T-helper 1 cell treated with Interleukin-12 subunit alpha and Interleukin-12 subunit beta and Interleukin-4 antibody, amounts not matched to agents 30 μg/mL and 1 μg/mL, for 36 hours (primary cell): Measurements from ENCODE around the gene EXOC4.
"Not testable (repeated sequence)": the region's sequence is repeated elsewhere in the genome, so short reads cannot be mapped to it uniquely, and the experiment has no call there.

Source experiments
- H3K27ac Mint-ChIP-seq: one replicate; pipeline ENCODE4 v1.8.0; 2021; ENCODE audit warnings: mild to moderate bottlenecking, mixed read lengths
- H3K27me3 Mint-ChIP-seq: one replicate; pipeline ENCODE4 v1.8.0; 2021; ENCODE audit warnings: low read depth, mixed read lengths
- H3K36me3 Mint-ChIP-seq: one replicate; pipeline ENCODE4 v1.8.0; 2021; ENCODE audit warnings: low read depth, mixed read lengths
- H3K4me1 Mint-ChIP-seq: one replicate; pipeline ENCODE4 v1.8.0; 2021; ENCODE audit warnings: low read depth, mixed read lengths
- H3K4me3 Mint-ChIP-seq: one replicate; pipeline ENCODE4 v1.8.0; 2021; ENCODE audit warnings: mild to moderate bottlenecking, moderate library complexity, mixed read lengths
- H3K9me3 Mint-ChIP-seq: one replicate; pipeline ENCODE4 v1.8.0; 2021; ENCODE audit warnings: mixed read lengths

EXOC4 gene

DNA sequence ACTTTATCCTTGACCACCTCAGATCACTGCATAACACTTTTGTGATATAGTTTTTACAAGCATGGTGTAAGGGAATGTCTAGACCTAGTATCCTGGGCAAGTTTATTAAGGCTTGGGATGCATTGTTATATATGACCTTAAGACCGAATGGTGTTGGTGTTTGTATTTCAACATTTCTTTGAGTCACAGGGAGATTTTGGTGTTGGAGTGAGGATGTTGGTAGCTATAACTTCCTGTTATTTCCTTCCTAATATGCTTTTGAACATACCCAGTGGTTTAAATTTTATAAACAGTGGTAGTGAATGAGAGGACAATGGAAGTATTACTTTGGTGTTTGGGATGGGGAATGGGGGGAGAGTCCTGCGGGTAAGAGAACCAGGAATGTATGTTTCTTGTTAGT lies 2.6 kb downstream of the EXOC4 start:
- H3K4me1 Mint-ChIP-seq: peaks cover 23% of the 10 kb centered on the region
- H3K9me3 Mint-ChIP-seq: no peaks in the 10 kb centered on the region
- H3K4me3 Mint-ChIP-seq: no peak overlapping the region
- H3K27me3 Mint-ChIP-seq: no peaks in the 10 kb centered on the region
- no peak overlapping the region for H3K27ac Mint-ChIP-seq
- peaks cover 2% of the 10 kb centered on the region for H3K36me3 Mint-ChIP-seq

DNA sequence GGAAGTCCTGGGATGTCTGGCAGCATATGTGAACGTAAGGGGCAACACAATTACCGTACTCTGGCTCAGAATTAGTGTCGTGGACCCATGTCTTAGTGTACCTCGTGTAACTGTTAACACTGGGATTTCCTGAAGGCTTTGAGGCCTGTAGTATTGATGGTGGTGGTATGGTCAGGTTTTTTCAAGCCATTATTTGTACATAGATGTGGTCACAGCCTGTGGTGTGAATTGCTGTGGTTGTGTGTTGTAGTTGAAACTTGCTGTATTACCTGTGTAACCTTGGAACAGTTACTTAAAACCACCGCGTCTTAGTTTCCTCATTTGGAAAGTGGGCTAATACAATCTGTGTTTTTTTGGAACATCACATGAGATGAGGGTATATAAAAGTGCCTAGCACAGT lies 5.3 kb downstream of the EXOC4 start:
- Mint-ChIP-seq H3K4me3 (no peak overlapping the region), H3K27me3 (no peaks in the 10 kb centered on the region), H3K9me3 (no peaks in the 10 kb centered on the region), H3K27ac (no peak overlapping the region), H3K4me1 (peaks cover 18% of the 10 kb centered on the region), H3K36me3 (peaks cover 4% of the 10 kb centered on the region)

- Mint-ChIP-seq H3K9me3 (no peaks in the 10 kb centered on the region), H3K4me3 (no peak overlapping the region), H3K4me1 (peaks cover 12% of the 10 kb centered on the region), H3K36me3 (peaks cover 4% of the 10 kb centered on the region), H3K27ac (no peak overlapping the region), H3K27me3 (no peaks in the 10 kb centered on the region)
These were observed 12.9 kb downstream of the EXOC4 start for GRCh38 chr7:133265821-133266220.

DNA sequence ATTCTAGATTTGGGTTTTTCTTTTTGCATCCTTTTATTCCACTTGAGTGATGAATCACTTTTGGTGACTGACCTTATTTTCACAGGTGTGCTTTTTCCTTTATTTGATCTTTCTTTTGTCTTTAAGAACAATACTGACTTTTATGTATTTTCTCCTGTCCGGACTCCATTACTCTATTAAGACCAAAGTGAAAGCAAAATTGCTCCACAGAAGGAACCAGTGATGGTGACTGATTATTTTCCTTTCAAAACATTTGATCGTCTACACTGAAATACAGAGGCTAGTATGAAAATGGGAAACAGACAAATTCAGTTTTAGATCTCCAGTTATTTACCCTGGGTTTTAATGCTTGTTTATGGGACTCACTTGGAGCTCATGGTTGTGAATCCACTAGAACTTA lies 15.5 kb downstream of the EXOC4 start:
- no peak overlapping the region for H3K4me3 Mint-ChIP-seq
- no peak overlapping the region for H3K27ac Mint-ChIP-seq
- peaks cover 1% of the 10 kb centered on the region for H3K36me3 Mint-ChIP-seq
- H3K9me3 Mint-ChIP-seq: no peaks in the 10 kb centered on the region
- no peaks in the 10 kb centered on the region for H3K27me3 Mint-ChIP-seq
- peaks cover 12% of the 10 kb centered on the region for H3K4me1 Mint-ChIP-seq

- H3K9me3 Mint-ChIP-seq: no peaks in the 10 kb centered on the region
These were observed 19.5 kb downstream of the EXOC4 start for GRCh38 chr7:133272336-133272735.

GRCh38 chr7:133273227-133273626 lies 20.3 kb downstream of the EXOC4 start:
- Mint-ChIP-seq H3K27me3 (no peaks in the 10 kb centered on the region), H3K27ac (no peak overlapping the region), H3K36me3 (peaks cover 27% of the 10 kb centered on the region), H3K4me3 (no peak overlapping the region), H3K9me3 (peaks cover 2% of the 10 kb centered on the region), H3K4me1 (peaks cover 5% of the 10 kb centered on the region)

More at GRCh38 chr7:133272336-133272735, 19.5 kb downstream of the EXOC4 start:
- Mint-ChIP-seq H3K36me3 (peaks cover 23% of the 10 kb centered on the region), H3K4me1 (peaks cover 10% of the 10 kb centered on the region), H3K4me3 (no peak overlapping the region), H3K27ac (no peak overlapping the region), H3K27me3 (no peaks in the 10 kb centered on the region)

DNA sequence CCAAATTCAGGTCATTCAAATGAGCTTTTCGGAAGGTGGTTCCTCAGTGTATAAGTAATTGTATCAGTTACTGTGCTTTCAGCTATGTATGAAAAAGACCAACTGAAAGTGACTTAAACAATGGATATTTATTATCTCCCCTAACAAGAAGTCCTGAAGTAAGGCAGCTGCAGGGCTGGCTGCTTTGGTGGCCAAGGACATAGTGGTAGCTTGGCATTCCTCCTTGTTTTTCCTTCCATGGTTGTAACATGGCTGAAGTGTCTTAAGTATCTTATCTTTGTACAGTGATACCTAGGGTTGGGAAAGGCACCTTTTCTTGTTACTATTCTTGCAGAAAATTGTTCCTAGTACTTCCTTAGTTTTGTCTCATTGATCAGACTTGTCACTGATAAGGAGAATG lies 21.4 kb downstream of the EXOC4 start:
- Mint-ChIP-seq H3K9me3 (peaks cover 5% of the 10 kb centered on the region), H3K27me3 (no peaks in the 10 kb centered on the region), H3K4me1 (no peaks in the 10 kb centered on the region), H3K4me3 (no peak overlapping the region), H3K36me3 (peaks cover 33% of the 10 kb centered on the region), H3K27ac (no peak overlapping the region)

DNA sequence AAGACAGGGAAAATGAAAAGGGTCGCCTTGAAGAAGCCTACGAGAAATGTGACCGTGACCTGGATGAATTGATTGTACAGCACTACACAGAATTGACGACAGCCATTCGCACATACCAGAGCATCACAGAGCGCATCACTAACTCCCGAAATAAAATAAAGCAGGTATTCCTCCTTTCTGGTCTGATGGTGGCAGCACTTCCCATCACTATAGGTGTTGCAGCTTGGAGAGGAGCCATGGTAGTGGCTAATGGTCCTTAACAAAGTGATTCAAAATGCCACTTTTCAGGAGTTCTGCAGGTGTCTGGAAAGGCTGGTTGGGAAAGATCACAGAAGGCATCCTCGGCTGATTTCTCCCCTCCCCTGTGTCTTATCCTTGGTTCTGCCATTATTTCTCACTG lies 22.1 kb downstream of the EXOC4 start:
- Mint-ChIP-seq H3K4me3 (no peak overlapping the region), H3K27me3 (no peaks in the 10 kb centered on the region), H3K36me3 (peaks cover 33% of the 10 kb centered on the region), H3K27ac (no peak overlapping the region), H3K9me3 (peaks cover 5% of the 10 kb centered on the region), H3K4me1 (no peaks in the 10 kb centered on the region)

DNA sequence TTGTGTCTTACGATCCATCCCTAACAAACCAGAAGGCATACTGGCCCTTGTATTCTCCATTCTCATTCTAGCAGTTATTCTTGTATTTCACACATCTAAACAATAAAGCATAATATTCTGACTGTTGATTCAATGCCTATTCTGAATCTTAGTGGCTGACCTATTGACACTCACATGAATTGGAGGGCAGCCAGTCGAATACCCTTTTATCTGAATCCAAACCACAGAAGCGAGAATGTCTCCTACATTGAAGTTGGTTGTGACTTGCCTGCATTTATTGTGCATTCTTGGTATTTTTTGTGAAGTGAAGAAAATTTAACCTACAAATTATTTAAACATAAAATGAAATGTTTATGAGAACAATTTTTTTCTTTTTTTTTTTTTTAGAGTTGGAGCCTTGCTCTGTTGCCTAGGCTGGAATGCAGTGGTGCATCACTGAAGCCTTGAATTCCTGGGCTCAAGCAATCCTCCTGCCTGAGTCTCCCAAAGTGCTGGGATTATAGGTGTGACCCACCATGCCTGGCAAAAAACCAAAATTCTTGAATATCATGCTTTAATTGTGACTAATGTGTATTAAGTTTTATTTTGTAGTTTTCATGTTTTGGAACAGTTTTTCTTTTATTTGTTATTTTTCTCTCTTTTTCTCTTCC lies 22.7 kb downstream of the EXOC4 start:
- Mint-ChIP-seq H3K9me3 (peaks cover 5% of the 10 kb centered on the region), H3K4me3 (no peak overlapping the region), H3K36me3 (peaks cover 33% of the 10 kb centered on the region), H3K27ac (no peak overlapping the region), H3K4me1 (no peaks in the 10 kb centered on the region), H3K27me3 (no peaks in the 10 kb centered on the region)

DNA sequence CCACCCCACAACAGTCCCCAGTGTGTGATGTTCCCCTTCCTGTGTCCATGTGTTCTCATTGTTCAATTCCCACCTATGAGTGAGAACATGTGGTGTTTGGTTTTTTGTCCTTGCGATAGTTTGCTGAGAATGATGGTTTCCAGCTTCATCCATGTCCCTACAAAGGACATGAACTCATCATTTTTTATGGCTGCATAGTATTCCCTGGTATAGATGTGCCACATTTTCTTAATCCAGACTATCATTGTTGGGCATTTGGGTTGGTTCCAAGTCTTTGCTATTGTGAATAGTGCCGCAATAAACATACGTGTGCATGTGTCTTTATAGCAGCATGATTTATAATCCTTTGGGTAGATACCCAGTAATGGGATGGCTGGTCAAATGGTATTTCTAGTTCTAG lies 26.1 kb downstream of the EXOC4 start:
- not testable (repeated sequence) for H3K4me1 Mint-ChIP-seq, H3K9me3 Mint-ChIP-seq, H3K4me3 Mint-ChIP-seq, H3K27me3 Mint-ChIP-seq, H3K27ac Mint-ChIP-seq
- peaks cover 36% of the 10 kb centered on the region for H3K36me3 Mint-ChIP-seq

DNA sequence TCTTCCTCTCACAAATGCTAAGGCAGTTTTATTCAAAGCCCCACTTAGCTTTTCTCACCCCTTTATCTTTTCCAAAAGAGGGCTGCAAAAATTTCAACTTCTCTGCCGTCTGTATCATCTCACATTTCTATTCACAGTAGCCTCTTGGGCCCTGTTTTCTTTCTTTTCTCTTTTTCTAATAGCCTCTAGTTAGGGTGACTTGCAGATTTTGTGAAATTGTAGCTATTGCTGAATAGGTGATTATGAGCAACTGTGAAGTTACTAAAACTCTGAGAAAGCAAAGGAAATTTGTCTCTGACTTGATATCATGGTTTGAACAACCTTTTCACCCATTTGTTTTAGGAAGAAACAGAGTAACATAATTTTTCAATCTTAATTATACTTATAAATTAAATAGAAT lies 29.2 kb downstream of the EXOC4 start:
- Mint-ChIP-seq H3K27me3 (no peaks in the 10 kb centered on the region), H3K36me3 (peaks cover 20% of the 10 kb centered on the region), H3K27ac (no peak overlapping the region), H3K9me3 (peaks cover 5% of the 10 kb centered on the region), H3K4me1 (peaks cover 1% of the 10 kb centered on the region), H3K4me3 (no peak overlapping the region)

GRCh38 chr7:133284092-133284491 lies 31.2 kb downstream of the EXOC4 start:
- Mint-ChIP-seq H3K27ac (no peak overlapping the region), H3K9me3 (no peaks in the 10 kb centered on the region), H3K4me1 (peaks cover 1% of the 10 kb centered on the region), H3K27me3 (no peaks in the 10 kb centered on the region), H3K36me3 (peaks cover 15% of the 10 kb centered on the region), H3K4me3 (no peak overlapping the region)

- Mint-ChIP-seq H3K36me3 (peaks cover 22% of the 10 kb centered on the region), H3K27ac (no peak overlapping the region), H3K4me3 (no peak overlapping the region), H3K9me3 (no peaks in the 10 kb centered on the region), H3K27me3 (no peaks in the 10 kb centered on the region), H3K4me1 (peaks cover 1% of the 10 kb centered on the region)
These were observed 36.1 kb downstream of the EXOC4 start for GRCh38 chr7:133288970-133289369.

- peaks cover 19% of the 10 kb centered on the region for H3K36me3 Mint-ChIP-seq
These were observed 37.2 kb downstream of the EXOC4 start for GRCh38 chr7:133290041-133290440.

DNA sequence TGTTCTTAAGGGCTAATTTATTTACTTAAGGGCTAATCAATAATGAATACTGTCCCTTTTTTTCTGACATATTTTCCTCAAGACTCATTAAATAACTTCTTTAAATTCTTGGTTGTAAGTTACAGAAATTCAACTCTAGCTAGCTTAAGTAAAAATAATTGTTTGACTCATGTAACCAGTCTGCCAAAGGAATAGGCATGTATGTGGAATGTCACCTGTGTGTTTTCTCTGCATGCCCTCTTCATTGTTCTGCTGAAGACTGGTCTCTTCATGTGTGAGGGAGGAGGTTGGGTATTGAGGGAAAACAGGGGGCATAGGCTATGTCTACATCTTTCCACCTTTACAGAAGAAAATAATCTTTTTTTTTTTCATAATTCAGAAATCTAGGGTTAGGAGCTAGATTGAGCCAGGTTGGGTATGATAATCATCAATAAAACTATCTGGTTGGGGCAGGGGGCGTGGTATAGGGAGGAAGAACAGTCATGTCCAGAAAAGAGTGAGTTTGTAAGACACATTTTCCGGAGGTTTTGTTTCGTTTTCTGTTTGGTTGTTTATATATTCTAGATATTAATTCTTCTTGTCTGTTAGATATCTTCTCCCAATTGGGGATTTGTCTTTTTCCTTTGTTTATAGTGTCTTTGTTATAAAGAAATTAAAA lies 37.9 kb downstream of the EXOC4 start:
- Mint-ChIP-seq H3K36me3 (peaks cover 19% of the 10 kb centered on the region), H3K4me3 (no peak overlapping the region), H3K4me1 (no peaks in the 10 kb centered on the region), H3K9me3 (no peaks in the 10 kb centered on the region), H3K27me3 (no peaks in the 10 kb centered on the region), H3K27ac (no peak overlapping the region)

More at GRCh38 chr7:133290041-133290440, 37.2 kb downstream of the EXOC4 start:
- Mint-ChIP-seq H3K27me3 (no peaks in the 10 kb centered on the region), H3K27ac (no peak overlapping the region), H3K4me1 (no peaks in the 10 kb centered on the region), H3K9me3 (no peaks in the 10 kb centered on the region), H3K4me3 (no peak overlapping the region)
